SK-N-SH (cell line): ENCODE results near the gene A4GALT. TPM values are rescaled to one million over a fixed set of nuclear protein-coding genes. Genes with fewer than 3 reads are reported as not detected.
"Not testable (repeated sequence)": the region's sequence is repeated elsewhere in the genome, so short reads cannot be mapped to it uniquely, and the experiment has no call there.

Experiments used
- CTCF ChIA-PET: fragments of 300-600, 350-600 bp; formaldehyde crosslinking; extraction: SDS; loops from one replicate; lab custom pipeline; 2021; lab: Yijun Ruan, JAX
- POLR2A ChIA-PET: fragments of 350-600 bp; sonication (Branson Sonifier 250); formaldehyde crosslinking; extraction: SDS; loops from one replicate; lab custom pipeline; 2020; ENCODE audit warnings: antibody characterized with exemption, inconsistent platforms; lab: Yijun Ruan, JAX
- DNase-seq: peaks from one replicate; pipeline ENCODE4 v3.0.0; 2012
- H2AFZ ChIP-seq: fragments of 200-600 bp; sonication (generic); 2 replicates; pipeline ENCODE4 v1.8.1; 2016; ENCODE audit warnings: antibody characterized with exemption, mild to moderate bottlenecking, low read depth
- H3F3A ChIP-seq: fragments of 200-600 bp; sonication (generic); replicated peaks from 2 replicates; pipeline ENCODE3; 2016; ENCODE audit warnings: antibody characterized with exemption, mild to moderate bottlenecking; ENCODE audit not compliant: insufficient read depth
- H3K27ac ChIP-seq, 2 experiments: fragments of 200-500 bp in 1 of 2; fragments of 200-600 bp in 1 of 2; sonication (Bioruptor generic) in 1 of 2; sonication (generic), shearing (Covaris generic) in 1 of 2; 2 replicates each; pipeline versions ENCODE4 v1.5.1 to v1.6.1; 2014 to 2016; ENCODE audit warnings: low read depth in 2 of 2, inconsistent platforms in 1 of 2, low read length in 1 of 2, mild to moderate bottlenecking in 1 of 2, mixed read lengths in 1 of 2
- H3K27me3 ChIP-seq: fragments of 200-600 bp; sonication (generic), shearing (Covaris generic); 2 replicates; pipeline ENCODE4 v1.6.1; 2016; ENCODE audit warnings: mixed run types; ENCODE audit not compliant: insufficient read depth
- H3K36me3 ChIP-seq, 2 experiments: fragments of 200-500 bp in 1 of 2; fragments of 200-600 bp in 1 of 2; sonication (Bioruptor generic) in 1 of 2; sonication (generic) in 1 of 2; replicated peaks in 1 of 2; 2 replicates each; pipeline versions ENCODE3 to v1.5.1; 2014 to 2016; ENCODE audit warnings: low read length in 1 of 2, mild to moderate bottlenecking in 1 of 2; ENCODE audit not compliant: insufficient read depth in 2 of 2, control insufficient read depth in 1 of 2
- H3K4me1 ChIP-seq, 2 experiments: fragments of 200-500 bp in 1 of 2; fragments of 200-600 bp in 1 of 2; sonication (Bioruptor generic) in 1 of 2; sonication (generic), shearing (Covaris generic) in 1 of 2; 2 replicates each; pipeline versions ENCODE4 v1.5.1 to v1.6.1; 2014 to 2016; ENCODE audit warnings: low read depth in 1 of 2, low read length in 1 of 2, mixed run types in 1 of 2; ENCODE audit not compliant: insufficient read depth in 2 of 2, control insufficient read depth in 1 of 2
- H3K4me2 ChIP-seq: fragments of 200-600 bp; sonication (generic), shearing (Covaris generic); 2 replicates; pipeline ENCODE4 v1.6.1; 2017; ENCODE audit warnings: mixed run types
- H3K4me3 ChIP-seq, 2 experiments: fragments of 200-500 bp in 1 of 2; fragments of 200-600 bp in 1 of 2; sonication (Bioruptor generic) in 1 of 2; sonication (generic), shearing (Covaris generic) in 1 of 2; 2 replicates each; pipeline versions ENCODE4 v1.5.1 to v1.8.1; 2014 to 2016; ENCODE audit warnings: low read depth in 2 of 2, inconsistent platforms in 1 of 2, low read length in 1 of 2, mild to moderate bottlenecking in 1 of 2, mixed read lengths in 1 of 2, moderate library complexity in 1 of 2
- H3K79me2 ChIP-seq: fragments of 200-600 bp; sonication (generic); 2 replicates; pipeline ENCODE4 v1.8.1; 2017; ENCODE audit warnings: mild to moderate bottlenecking; ENCODE audit not compliant: insufficient read depth
- H3K9ac ChIP-seq: fragments of 200-600 bp; sonication (generic); 2 replicates; pipeline ENCODE4 v1.6.1; 2017; ENCODE audit warnings: mixed run types
- H3K9me2 ChIP-seq: fragments of 200-600 bp; sonication (generic); 2 replicates; pipeline ENCODE4 v1.6.1; 2017; ENCODE audit warnings: mixed run types
- H3K9me3 ChIP-seq: fragments of 200-600 bp; sonication (generic); 2 replicates; pipeline ENCODE4 v1.6.1; 2017; ENCODE audit warnings: mixed run types, mild to moderate bottlenecking, moderate library complexity
- H4K20me1 ChIP-seq: fragments of 200-600 bp; sonication (generic); 2 replicates; pipeline ENCODE4 v1.6.1; 2017; ENCODE audit warnings: mild to moderate bottlenecking, mixed run types; ENCODE audit not compliant: insufficient read depth
- CHD2 ChIP-seq: fragments of 150-350 bp; IDR thresholded peaks from 2 replicates; pipeline ENCODE4 v1.6.1; 2018; ENCODE audit warnings: low read length; ENCODE audit not compliant: partially characterized antibody
- EZH2phosphoT487 ChIP-seq: fragments of 200-600 bp; sonication (generic); IDR thresholded peaks from 2 replicates; pipeline ENCODE4 v1.6.1; 2017; ENCODE audit warnings: low read depth, mixed run types, mild to moderate bottlenecking, antibody characterized with exemption, moderate library complexity, borderline replicate concordance
- FOSL2 ChIP-seq: IDR thresholded peaks from 2 replicates; pipeline ENCODE4 v1.4.0; 2012; ENCODE audit warnings: low read depth, mild to moderate bottlenecking, moderate library complexity, borderline replicate concordance
- FOXM1 ChIP-seq: IDR thresholded peaks from 2 replicates; pipeline ENCODE4 v1.4.0; 2012; ENCODE audit warnings: low read depth, mild to moderate bottlenecking
- GABPA ChIP-seq: IDR thresholded peaks from 2 replicates; pipeline ENCODE4 v1.4.0; 2012; ENCODE audit warnings: low read depth, mild to moderate bottlenecking
- JUND ChIP-seq: IDR thresholded peaks from 2 replicates; pipeline ENCODE4 v1.4.0; 2012
- TCF12 ChIP-seq: IDR thresholded peaks from 2 replicates; pipeline ENCODE4 v1.4.0; 2012
- TEAD4 ChIP-seq: IDR thresholded peaks from 2 replicates; pipeline ENCODE4 v1.4.0; 2012; ENCODE audit warnings: mild to moderate bottlenecking, borderline replicate concordance; ENCODE audit not compliant: insufficient read depth
- YY1 ChIP-seq: IDR thresholded peaks from 2 replicates; pipeline ENCODE4 v1.4.0; 2012; ENCODE audit warnings: low read depth, mild to moderate bottlenecking
- WGBS: methylation state at CpG from one replicate; pipeline ENCODE4 v1.1.6; 2017; ENCODE audit warnings: low lambda C conversion rate; 5-methylcytosine and 5-hydroxymethylcytosine counted together
- polyA plus RNA-seq, 3 experiments: library from polyadenylated mRNA; depleted of rRNA; stranded (reverse); fragments of >200 nt; gene quantifications; 2 replicates each; pipeline ENCODE4 v1.2.3, GENCODE V29; 2012
- TF ChIP-seq, protein P1 (sequence below): IDR thresholded peaks from 2 replicates; pipeline ENCODE4 v1.4.0; 2012; ENCODE audit warnings: low read depth, borderline replicate concordance
- TF ChIP-seq, protein P2 (sequence below): IDR thresholded peaks from 2 replicates; pipeline ENCODE4 v1.4.0; 2012; ENCODE audit warnings: low read depth
- TF ChIP-seq, protein P3 (sequence below): fragments of 200-600 bp; sonication (generic); IDR thresholded peaks from 2 replicates; pipeline ENCODE4 v1.6.1; 2017; ENCODE audit warnings: antibody characterized with exemption, mild to moderate bottlenecking, moderate library complexity
- TF ChIP-seq, protein P4 (sequence below): IDR thresholded peaks from 2 replicates; pipeline ENCODE4; 2012
- TF ChIP-seq, protein P5 (sequence below): fragments of 150-350 bp; IDR thresholded peaks from 2 replicates; pipeline ENCODE4 v1.6.1; 2017; ENCODE audit warnings: antibody characterized with exemption, low read length, low read depth, borderline replicate concordance

A4GALT gene
- polyA plus RNA-seq, 1 of the 3 experiments (the other 2 are of a cell fraction), result 9.5 TPM

DNA sequence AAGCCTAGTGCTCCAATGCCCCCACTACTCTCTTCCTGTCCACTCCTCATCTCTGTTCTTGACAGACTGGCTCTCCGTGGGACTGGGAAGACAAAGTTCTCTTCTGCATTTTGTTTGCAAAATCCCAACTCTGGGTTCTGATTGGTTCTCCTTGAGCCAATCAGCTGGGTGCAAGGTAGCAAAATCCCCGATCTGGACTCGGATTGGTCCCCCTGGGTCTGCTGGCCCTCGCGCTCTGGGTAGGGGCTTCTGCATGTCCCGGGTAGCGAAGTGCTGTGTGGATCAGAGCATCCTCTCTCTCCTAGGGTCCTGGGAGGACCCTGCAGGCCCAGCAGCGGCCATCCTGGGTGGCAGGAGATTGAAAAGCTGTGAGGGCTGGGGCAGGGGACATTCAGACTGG lies 22.3 kb upstream of the A4GALT start:
- H3K9ac ChIP-seq, result no peak overlapping the region
- H3K4me1 ChIP-seq, result no peaks in the 10 kb centered on the region
- no peak for DNase-seq
- H3K4me2 ChIP-seq, result no peak overlapping the region
- CTCF ChIA-PET, result no interaction called here
- H3K36me3 ChIP-seq, result no peaks in the 10 kb centered on the region
- H3K9me3 ChIP-seq, result no peaks in the 10 kb centered on the region
- no peaks in the 10 kb centered on the region for H3K9me2 ChIP-seq
- TF ChIP-seq TCF12, result no peak
- TF ChIP-seq FOXM1, result no peak
- TF ChIP-seq EZH2phosphoT487, result no peak
- no peak for TF ChIP-seq YY1
- no peak for TF ChIP-seq JUND
- no peak for TF ChIP-seq FOSL2
- no peak for TF ChIP-seq TEAD4
- no peak for TF ChIP-seq GABPA
- TF ChIP-seq, protein P1, sequence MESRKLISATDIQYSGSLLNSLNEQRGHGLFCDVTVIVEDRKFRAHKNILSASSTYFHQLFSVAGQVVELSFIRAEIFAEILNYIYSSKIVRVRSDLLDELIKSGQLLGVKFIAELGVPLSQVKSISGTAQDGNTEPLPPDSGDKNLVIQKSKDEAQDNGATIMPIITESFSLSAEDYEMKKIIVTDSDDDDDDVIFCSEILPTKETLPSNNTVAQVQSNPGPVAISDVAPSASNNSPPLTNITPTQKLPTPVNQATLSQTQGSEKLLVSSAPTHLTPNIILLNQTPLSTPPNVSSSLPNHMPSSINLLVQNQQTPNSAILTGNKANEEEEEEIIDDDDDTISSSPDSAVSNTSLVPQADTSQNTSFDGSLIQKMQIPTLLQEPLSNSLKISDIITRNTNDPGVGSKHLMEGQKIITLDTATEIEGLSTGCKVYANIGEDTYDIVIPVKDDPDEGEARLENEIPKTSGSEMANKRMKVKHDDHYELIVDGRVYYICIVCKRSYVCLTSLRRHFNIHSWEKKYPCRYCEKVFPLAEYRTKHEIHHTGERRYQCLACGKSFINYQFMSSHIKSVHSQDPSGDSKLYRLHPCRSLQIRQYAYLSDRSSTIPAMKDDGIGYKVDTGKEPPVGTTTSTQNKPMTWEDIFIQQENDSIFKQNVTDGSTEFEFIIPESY, result no peak
- no peak for TF ChIP-seq CHD2
- TF ChIP-seq, protein P2, sequence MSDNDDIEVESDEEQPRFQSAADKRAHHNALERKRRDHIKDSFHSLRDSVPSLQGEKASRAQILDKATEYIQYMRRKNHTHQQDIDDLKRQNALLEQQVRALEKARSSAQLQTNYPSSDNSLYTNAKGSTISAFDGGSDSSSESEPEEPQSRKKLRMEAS, result no peak
- TF ChIP-seq, protein P3, sequence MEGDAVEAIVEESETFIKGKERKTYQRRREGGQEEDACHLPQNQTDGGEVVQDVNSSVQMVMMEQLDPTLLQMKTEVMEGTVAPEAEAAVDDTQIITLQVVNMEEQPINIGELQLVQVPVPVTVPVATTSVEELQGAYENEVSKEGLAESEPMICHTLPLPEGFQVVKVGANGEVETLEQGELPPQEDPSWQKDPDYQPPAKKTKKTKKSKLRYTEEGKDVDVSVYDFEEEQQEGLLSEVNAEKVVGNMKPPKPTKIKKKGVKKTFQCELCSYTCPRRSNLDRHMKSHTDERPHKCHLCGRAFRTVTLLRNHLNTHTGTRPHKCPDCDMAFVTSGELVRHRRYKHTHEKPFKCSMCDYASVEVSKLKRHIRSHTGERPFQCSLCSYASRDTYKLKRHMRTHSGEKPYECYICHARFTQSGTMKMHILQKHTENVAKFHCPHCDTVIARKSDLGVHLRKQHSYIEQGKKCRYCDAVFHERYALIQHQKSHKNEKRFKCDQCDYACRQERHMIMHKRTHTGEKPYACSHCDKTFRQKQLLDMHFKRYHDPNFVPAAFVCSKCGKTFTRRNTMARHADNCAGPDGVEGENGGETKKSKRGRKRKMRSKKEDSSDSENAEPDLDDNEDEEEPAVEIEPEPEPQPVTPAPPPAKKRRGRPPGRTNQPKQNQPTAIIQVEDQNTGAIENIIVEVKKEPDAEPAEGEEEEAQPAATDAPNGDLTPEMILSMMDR, result no peak
- TF ChIP-seq, protein P4, sequence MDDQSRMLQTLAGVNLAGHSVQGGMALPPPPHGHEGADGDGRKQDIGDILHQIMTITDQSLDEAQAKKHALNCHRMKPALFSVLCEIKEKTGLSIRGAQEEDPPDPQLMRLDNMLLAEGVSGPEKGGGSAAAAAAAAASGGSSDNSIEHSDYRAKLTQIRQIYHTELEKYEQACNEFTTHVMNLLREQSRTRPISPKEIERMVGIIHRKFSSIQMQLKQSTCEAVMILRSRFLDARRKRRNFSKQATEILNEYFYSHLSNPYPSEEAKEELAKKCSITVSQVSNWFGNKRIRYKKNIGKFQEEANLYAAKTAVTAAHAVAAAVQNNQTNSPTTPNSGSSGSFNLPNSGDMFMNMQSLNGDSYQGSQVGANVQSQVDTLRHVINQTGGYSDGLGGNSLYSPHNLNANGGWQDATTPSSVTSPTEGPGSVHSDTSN, result no peak
- TF ChIP-seq, protein P5, sequence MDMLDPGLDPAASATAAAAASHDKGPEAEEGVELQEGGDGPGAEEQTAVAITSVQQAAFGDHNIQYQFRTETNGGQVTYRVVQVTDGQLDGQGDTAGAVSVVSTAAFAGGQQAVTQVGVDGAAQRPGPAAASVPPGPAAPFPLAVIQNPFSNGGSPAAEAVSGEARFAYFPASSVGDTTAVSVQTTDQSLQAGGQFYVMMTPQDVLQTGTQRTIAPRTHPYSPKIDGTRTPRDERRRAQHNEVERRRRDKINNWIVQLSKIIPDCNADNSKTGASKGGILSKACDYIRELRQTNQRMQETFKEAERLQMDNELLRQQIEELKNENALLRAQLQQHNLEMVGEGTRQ, result no peak
- H3K27me3 ChIP-seq, result no peaks in the 10 kb centered on the region
- no peak overlapping the region for H3K27ac ChIP-seq
- H3K4me3 ChIP-seq, result no peak overlapping the region
- H2AFZ ChIP-seq, result no peak overlapping the region
- no peaks in the 10 kb centered on the region for H3F3A ChIP-seq
- POLR2A ChIA-PET, result no interaction called here
- H3K79me2 ChIP-seq, result no peaks in the 10 kb centered on the region
- WGBS, result 80% methylated on average over 1 of the region's 8 CpGs
- H4K20me1 ChIP-seq, result no peaks in the 10 kb centered on the region

DNA sequence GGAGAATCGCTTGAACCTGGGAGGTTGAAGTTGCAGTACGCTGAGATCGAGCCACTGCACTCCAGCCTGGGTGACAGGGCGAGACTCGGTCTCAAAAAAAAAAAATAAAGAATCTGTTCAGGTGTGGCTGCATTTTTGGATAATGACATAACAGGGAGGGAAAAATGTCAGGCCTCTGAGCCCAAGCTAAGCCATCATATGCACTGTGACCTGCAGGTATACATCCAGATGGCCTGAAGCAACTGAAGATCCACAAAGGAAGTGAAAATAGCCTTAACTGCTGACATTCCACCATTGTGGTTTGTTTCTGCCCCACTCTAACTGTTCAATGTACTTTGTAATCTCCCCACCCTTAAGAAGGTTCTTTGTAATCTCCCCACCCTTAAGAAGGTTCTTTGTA lies 19.6 kb upstream of the A4GALT start:
- DNase-seq, H3K36me3 ChIP-seq, H3K27ac ChIP-seq, H3K9me2 ChIP-seq, H2AFZ ChIP-seq, POLR2A ChIA-PET, H3K4me3 ChIP-seq, H4K20me1 ChIP-seq, H3K79me2 ChIP-seq, H3K4me1 ChIP-seq, H3K9me3 ChIP-seq, H3F3A ChIP-seq, H3K27me3 ChIP-seq, H3K9ac ChIP-seq, CTCF ChIA-PET, H3K4me2 ChIP-seq: not testable (repeated sequence)
- 93% methylated on average over 5 of the region's 5 CpGs for WGBS
